Mesenchymal stem cell (in vitro differentiated cells and primary cell): ENCODE measurements around the gene NFIX.

ENCODE experiments used
- DNase-seq: peaks from one replicate; pipeline ENCODE4 v3.0.0-alpha.2; 2013
- H2AFZ ChIP-seq: one replicate; pipeline ENCODE4 v1.6.1; 2013; ENCODE audit warnings: low read depth, mild to moderate bottlenecking, control low read depth, inconsistent platforms, low read length, moderate library complexity
- H2AK5ac ChIP-seq: 2 replicates; pipeline ENCODE4 v1.6.1; 2013; ENCODE audit warnings: low read length, moderate library complexity, mild to moderate bottlenecking, inconsistent platforms; ENCODE audit not compliant: severe bottlenecking
- H2BK120ac ChIP-seq: one replicate; pipeline ENCODE4 v1.6.1; 2013; ENCODE audit warnings: low read depth, mild to moderate bottlenecking, inconsistent platforms, low read length, moderate library complexity
- H2BK12ac ChIP-seq, 2 experiments: one replicate each; pipeline ENCODE4 v1.6.1; 2013; ENCODE audit warnings: inconsistent platforms in 2 of 2, low read length in 2 of 2, mild to moderate bottlenecking in 2 of 2, moderate library complexity in 2 of 2, control low read depth in 1 of 2
- H2BK15ac ChIP-seq: one replicate; pipeline ENCODE4 v1.6.1; 2013; ENCODE audit warnings: mild to moderate bottlenecking, low read depth, inconsistent platforms; ENCODE audit not compliant: poor library complexity, severe bottlenecking
- H2BK5ac ChIP-seq: 2 replicates; pipeline ENCODE4 v1.6.1; 2013; ENCODE audit warnings: low read depth, mild to moderate bottlenecking, low read length, control low read depth, inconsistent platforms; ENCODE audit not compliant: poor library complexity, severe bottlenecking
- H3K14ac ChIP-seq, 2 experiments: one replicate each; pipeline ENCODE4 v1.6.1; 2013; ENCODE audit warnings: inconsistent platforms in 2 of 2, low read length in 2 of 2, control low read depth in 1 of 2, mild to moderate bottlenecking in 1 of 2, moderate library complexity in 1 of 2
- H3K18ac ChIP-seq, 2 experiments: one replicate each; pipeline ENCODE4 v1.6.1; 2013; ENCODE audit warnings: inconsistent platforms in 2 of 2, low read length in 2 of 2, control low read depth in 1 of 2, low read depth in 1 of 2, mild to moderate bottlenecking in 1 of 2
- H3K23ac ChIP-seq, 2 experiments: one replicate each; pipeline ENCODE4 v1.6.1; 2013; ENCODE audit warnings: inconsistent platforms in 2 of 2, low read length in 2 of 2, mild to moderate bottlenecking in 2 of 2, moderate library complexity in 2 of 2, control low read depth in 1 of 2
- H3K27ac ChIP-seq: 2 replicates; pipeline ENCODE4 v1.5.1; 2013; ENCODE audit warnings: mild to moderate bottlenecking, moderate library complexity, low read length, control low read depth, inconsistent platforms; ENCODE audit not compliant: poor library complexity, severe bottlenecking
- H3K27me3 ChIP-seq, 2 experiments: 2 replicates each; pipeline versions ENCODE4 v1.6.1 to v1.7.0; 2013; ENCODE audit warnings: low read length in 2 of 2, mild to moderate bottlenecking in 2 of 2, moderate library complexity in 2 of 2, control low read depth in 1 of 2, inconsistent platforms in 1 of 2; ENCODE audit not compliant: control insufficient read depth in 1 of 2, insufficient read depth in 1 of 2
- H3K36me3 ChIP-seq, 2 experiments: 2 replicates each; pipeline versions ENCODE4 v1.6.1 to v1.7.0; 2013; ENCODE audit warnings: low read length in 2 of 2, control low read depth in 1 of 2, inconsistent platforms in 1 of 2, low read depth in 1 of 2, mild to moderate bottlenecking in 1 of 2; ENCODE audit not compliant: insufficient read depth in 2 of 2, control insufficient read depth in 1 of 2
- H3K4ac ChIP-seq, 2 experiments: one replicate each; pipeline ENCODE4 v1.6.1; 2013; ENCODE audit warnings: inconsistent platforms in 2 of 2, low read length in 2 of 2, mild to moderate bottlenecking in 2 of 2, moderate library complexity in 2 of 2, control low read depth in 1 of 2, low read depth in 1 of 2
- H3K4me1 ChIP-seq: 2 replicates; pipeline ENCODE4 v1.6.1; 2013; ENCODE audit warnings: low read depth, low read length, control low read depth; ENCODE audit not compliant: control insufficient read depth, insufficient read depth
- H3K4me2 ChIP-seq: 2 replicates; pipeline ENCODE4 v1.6.1; 2013; ENCODE audit warnings: low read length, mild to moderate bottlenecking, inconsistent platforms; ENCODE audit not compliant: poor library complexity, severe bottlenecking
- H3K4me3 ChIP-seq, 2 experiments: 2 replicates each; pipeline versions ENCODE4 v1.5.1 to v1.7.0; 2013; ENCODE audit warnings: low read length in 2 of 2, mild to moderate bottlenecking in 2 of 2, control low read depth in 1 of 2, low read depth in 1 of 2; ENCODE audit not compliant: insufficient read depth in 1 of 2
- H3K79me1 ChIP-seq: replicated peaks from 2 replicates; pipeline ENCODE4 v1.6.1; 2013; ENCODE audit warnings: mild to moderate bottlenecking, control low read depth, low read length, inconsistent platforms; ENCODE audit not compliant: poor library complexity, severe bottlenecking
- H3K9ac ChIP-seq: 2 replicates; pipeline ENCODE4 v1.7.0; 2013; ENCODE audit warnings: mild to moderate bottlenecking, low read length, moderate library complexity
- H3K9me3 ChIP-seq: 2 replicates; pipeline ENCODE4 v1.7.0; 2013; ENCODE audit warnings: mild to moderate bottlenecking, low read length; ENCODE audit not compliant: control insufficient read depth
- H4K8ac ChIP-seq: one replicate; pipeline ENCODE4 v1.6.1; 2013; ENCODE audit warnings: inconsistent platforms, mild to moderate bottlenecking, low read length, moderate library complexity
- H4K91ac ChIP-seq: one replicate; pipeline ENCODE4 v1.6.1; 2013; ENCODE audit warnings: mild to moderate bottlenecking, low read length, inconsistent platforms
- WGBS: methylation state at CpG from one replicate; pipeline ENCODE4 v1.1.7; 2013; ENCODE audit warnings: mixed read lengths; 5-methylcytosine and 5-hydroxymethylcytosine counted together

NFIX gene

GRCh38 chr19:13002166-13002898 lies 7.1 kb downstream of the NFIX start:
- H4K8ac ChIP-seq: no peak overlapping the region
- no peak overlapping the region for H3K4me2 ChIP-seq
- WGBS: 70% methylated on average over 29 of the region's 29 CpGs
- peak overlapping the region; percentile 85 for H3K9ac ChIP-seq
- H3K79me1 ChIP-seq: no peaks in the 10 kb centered on the region
- H2BK15ac ChIP-seq: no peak overlapping the region
- no peak overlapping the region for H2AK5ac ChIP-seq
- no peak overlapping the region for H3K27ac ChIP-seq
- H3K27me3 ChIP-seq: peaks cover 0 to 46% of the 10 kb centered on the region in 2 experiments
- H2BK12ac ChIP-seq: no peak overlapping the region
- no peak overlapping the region for H2BK120ac ChIP-seq
- no peak overlapping the region for H3K23ac ChIP-seq
- no peaks in the 10 kb centered on the region for H3K9me3 ChIP-seq
- H3K36me3 ChIP-seq: peaks cover 9 to 11% of the 10 kb centered on the region in 2 experiments
- DNase-seq: no peak
- no peak overlapping the region for H3K14ac ChIP-seq
- no peak overlapping the region for H3K18ac ChIP-seq
- H4K91ac ChIP-seq: no peak overlapping the region
- H3K4me1 ChIP-seq: no peaks in the 10 kb centered on the region
- H3K4ac ChIP-seq: no peak overlapping the region
- H2AFZ ChIP-seq: no peak overlapping the region
- no peak overlapping the region for H2BK5ac ChIP-seq
- peak overlapping the region in 1 of 2 experiments; percentile 69 for H3K4me3 ChIP-seq

DNA sequence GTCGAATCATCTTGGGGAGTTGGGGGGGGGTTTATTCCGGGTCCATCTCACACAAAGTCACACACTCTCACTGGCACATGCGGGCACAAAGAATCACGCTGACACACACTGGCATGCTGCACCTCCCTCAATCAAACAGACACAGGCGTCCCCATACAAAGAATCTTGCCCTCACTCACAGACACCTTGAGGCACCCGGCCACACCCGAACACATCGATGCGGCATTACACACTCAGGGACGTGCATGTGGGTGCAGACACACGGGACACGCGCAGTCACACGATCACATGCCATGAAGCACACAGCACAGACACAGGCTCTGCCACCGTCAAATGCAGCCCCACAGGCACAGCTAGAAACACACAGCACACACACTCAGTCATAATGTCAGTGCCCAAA lies 7.8 kb downstream of the NFIX start:
- H3K4me1 ChIP-seq: no peaks in the 10 kb centered on the region

DNA sequence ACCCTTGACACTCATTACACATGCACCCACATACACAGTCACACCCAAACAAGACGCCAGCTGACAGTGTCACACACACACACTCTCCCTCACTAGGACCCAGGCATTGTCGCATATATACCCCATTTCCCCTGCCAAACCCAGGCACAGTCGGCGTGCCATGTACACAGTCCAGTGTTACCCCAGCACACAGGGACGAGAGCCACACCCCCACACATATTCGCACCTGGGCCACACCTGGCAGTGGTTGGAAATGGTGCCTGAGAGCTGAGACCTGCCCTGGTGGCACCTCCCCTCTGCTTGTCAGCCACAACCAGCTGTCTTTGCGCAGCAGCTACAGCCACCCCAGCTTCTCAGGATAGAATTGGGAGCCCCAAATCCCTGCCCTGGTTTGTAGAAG lies 9.0 kb downstream of the NFIX start:
- H3K4ac ChIP-seq: no peak overlapping the region
- H3K79me1 ChIP-seq: no peaks in the 10 kb centered on the region
- no peak overlapping the region for H2BK5ac ChIP-seq
- 73% methylated on average over 7 of the region's 7 CpGs for WGBS
- H4K91ac ChIP-seq: peak overlapping the region; percentile 6
- H3K4me3 ChIP-seq: no peak overlapping the region
- H2BK120ac ChIP-seq: no peak overlapping the region
- H4K8ac ChIP-seq: no peak overlapping the region
- no peak overlapping the region for H2BK15ac ChIP-seq
- H3K36me3 ChIP-seq: peaks cover 6 to 14% of the 10 kb centered on the region in 2 experiments
- H2BK12ac ChIP-seq: no peak overlapping the region
- H2AK5ac ChIP-seq: no peak overlapping the region
- H3K4me2 ChIP-seq: no peak overlapping the region
- no peak overlapping the region for H2AFZ ChIP-seq
- no peak overlapping the region for H3K23ac ChIP-seq
- no peaks in the 10 kb centered on the region for H3K4me1 ChIP-seq
- H3K27ac ChIP-seq: no peak overlapping the region
- H3K27me3 ChIP-seq: peaks cover 0 to 58% of the 10 kb centered on the region in 2 experiments
- H3K14ac ChIP-seq: peak overlapping the region in 1 of 2 experiments; percentile 66
- H3K18ac ChIP-seq: no peak overlapping the region
- DNase-seq: no peak
- H3K9ac ChIP-seq: peak overlapping the region; percentile 26
- no peaks in the 10 kb centered on the region for H3K9me3 ChIP-seq

More for the DNA sequence above, 7.8 kb downstream of the NFIX start:
- no peak overlapping the region for H2BK12ac ChIP-seq
- H3K4me2 ChIP-seq: no peak overlapping the region
- H3K9ac ChIP-seq: peak overlapping the region; percentile 85
- no peak overlapping the region for H2BK5ac ChIP-seq
- WGBS: 91% methylated on average over 14 of the region's 15 CpGs
- H3K14ac ChIP-seq: no peak overlapping the region
- no peak overlapping the region for H2BK120ac ChIP-seq
- no peak overlapping the region for H4K91ac ChIP-seq
- peak overlapping the region in 1 of 2 experiments; percentile 65 for H3K4me3 ChIP-seq
- H3K27ac ChIP-seq: no peak overlapping the region
- DNase-seq: no peak
- no peak overlapping the region for H2AFZ ChIP-seq
- H3K79me1 ChIP-seq: no peaks in the 10 kb centered on the region
- H2BK15ac ChIP-seq: no peak overlapping the region
- no peak overlapping the region for H3K4ac ChIP-seq
- H3K9me3 ChIP-seq: no peaks in the 10 kb centered on the region
- H3K18ac ChIP-seq: no peak overlapping the region
- H2AK5ac ChIP-seq: no peak overlapping the region
- H3K23ac ChIP-seq: no peak overlapping the region
- H3K27me3 ChIP-seq: peaks cover 0 to 49% of the 10 kb centered on the region in 2 experiments
- no peak overlapping the region for H4K8ac ChIP-seq
- H3K36me3 ChIP-seq: peaks cover 8 to 11% of the 10 kb centered on the region in 2 experiments

GRCh38 chr19:13005253-13005652 lies 10.0 kb downstream of the NFIX start:
- Histone ChIP-seq H3K9ac (peak overlapping the region; percentile 48), H3K79me1 (no peaks in the 10 kb centered on the region), H3K4me1 (peaks cover 8% of the 10 kb centered on the region), H3K4ac (no peak overlapping the region), H3K27ac (no peak overlapping the region), H2BK12ac (no peak overlapping the region), H3K18ac (no peak overlapping the region), H4K91ac (no peak overlapping the region), H3K36me3 (peaks cover 6 to 10% of the 10 kb centered on the region in 2 experiments), H2AFZ (no peak overlapping the region), H2BK15ac (no peak overlapping the region), H3K23ac (no peak overlapping the region), H3K4me2 (no peak overlapping the region), H2BK5ac (no peak overlapping the region), H3K9me3 (no peaks in the 10 kb centered on the region), H4K8ac (no peak overlapping the region), H3K4me3 (no peak overlapping the region), H3K27me3 (peaks cover 0 to 63% of the 10 kb centered on the region in 2 experiments), H2AK5ac (no peak overlapping the region), H3K14ac (no peak overlapping the region), H2BK120ac (no peak overlapping the region)
- no peak for DNase-seq
- WGBS: 88% methylated on average over 4 of the region's 4 CpGs
